Measurements from ENCODE around the gene EVL.
"Not testable (repeated sequence)": the region's sequence is repeated elsewhere in the genome, so short reads cannot be mapped to it uniquely, and the experiment has no call there.

Gene EVL

GRCh38 chr14:100065111-100065871 is at the start of gene EVL:
Gene EVL (plus strand): TSS chr14:100065422. CDS start chr14:100065501, 79 bp downstream.
- in situ Hi-C loops (cut with HindIII; ENCODE audit: low sequenced_read_pairs) = loop anchor here (5.0 kb wide), 1 partner anchor 67 kb away; no protein-coding TSS in a partner anchor

- in situ Hi-C loops (cut with HindIII; ENCODE audit: low sequenced_read_pairs) = no loop called here
Measured at GRCh38 chr14:100017553-100017952, 47.7 kb upstream of the EVL start.

- in situ Hi-C loops (cut with HindIII; ENCODE audit: low sequenced_read_pairs) = no loop called here
Measured at GRCh38 chr14:100018054-100018453, 47.2 kb upstream of the EVL start.

GRCh38 chr14:100018482-100018881 is 46.7 kb upstream of the EVL start:
- in situ Hi-C loops (cut with HindIII; ENCODE audit: low sequenced_read_pairs) = no loop called here

- in situ Hi-C loops (cut with HindIII; ENCODE audit: low sequenced_read_pairs) = no loop called here
Measured at GRCh38 chr14:100019156-100019744, 46.0 kb upstream of the EVL start.

- in situ Hi-C loops (cut with HindIII; ENCODE audit: low sequenced_read_pairs) = no loop called here
Measured at GRCh38 chr14:100020629-100021028, 44.6 kb upstream of the EVL start.

- in situ Hi-C loops (cut with HindIII; ENCODE audit: low sequenced_read_pairs) = no loop called here
Measured at GRCh38 chr14:100022772-100023451, 42.3 kb upstream of the EVL start.

GRCh38 chr14:100025111-100025510 is 40.1 kb upstream of the EVL start:
- in situ Hi-C loops (cut with HindIII; ENCODE audit: low sequenced_read_pairs) = no loop called here

- in situ Hi-C loops (cut with HindIII; ENCODE audit: low sequenced_read_pairs) = no loop called here
Measured at GRCh38 chr14:100027771-100028490, 37.3 kb upstream of the EVL start.

GRCh38 chr14:100028990-100029677 is 36.1 kb upstream of the EVL start:
- in situ Hi-C loops (cut with HindIII; ENCODE audit: low sequenced_read_pairs) = no loop called here

GRCh38 chr14:100030006-100030405 is 35.2 kb upstream of the EVL start:
- in situ Hi-C loops (cut with HindIII; ENCODE audit: low sequenced_read_pairs) = not testable (repeated sequence)

GRCh38 chr14:100030452-100031153 is 34.6 kb upstream of the EVL start:
- in situ Hi-C loops (cut with HindIII; ENCODE audit: low sequenced_read_pairs) = no loop called here

- in situ Hi-C loops (cut with HindIII; ENCODE audit: low sequenced_read_pairs) = no loop called here
Measured at GRCh38 chr14:100031506-100032281, 33.5 kb upstream of the EVL start.

- in situ Hi-C loops (cut with HindIII; ENCODE audit: low sequenced_read_pairs) = no loop called here
Measured at GRCh38 chr14:100032738-100033137, 32.5 kb upstream of the EVL start.

GRCh38 chr14:100033347-100034075 is 31.7 kb upstream of the EVL start:
- in situ Hi-C loops (cut with HindIII; ENCODE audit: low sequenced_read_pairs) = no loop called here

- in situ Hi-C loops (cut with HindIII; ENCODE audit: low sequenced_read_pairs) = no loop called here
Measured at GRCh38 chr14:100034468-100034867, 30.8 kb upstream of the EVL start.

GRCh38 chr14:100034961-100035500 is 30.2 kb upstream of the EVL start:
- in situ Hi-C loops (cut with HindIII; ENCODE audit: low sequenced_read_pairs) = no loop called here

- in situ Hi-C loops (cut with HindIII; ENCODE audit: low sequenced_read_pairs) = no loop called here
Measured at GRCh38 chr14:100035700-100036099, 29.5 kb upstream of the EVL start.
